Ecto neural progenitor cell (in vitro differentiated cells): ENCODE measurements around the gene RASL10A.

Experiments
- DNase-seq: peaks from one replicate; pipeline ENCODE4 v3.0.0-alpha.2; 2018; ENCODE audit warnings: low spot score

The RASL10A gene

DNA sequence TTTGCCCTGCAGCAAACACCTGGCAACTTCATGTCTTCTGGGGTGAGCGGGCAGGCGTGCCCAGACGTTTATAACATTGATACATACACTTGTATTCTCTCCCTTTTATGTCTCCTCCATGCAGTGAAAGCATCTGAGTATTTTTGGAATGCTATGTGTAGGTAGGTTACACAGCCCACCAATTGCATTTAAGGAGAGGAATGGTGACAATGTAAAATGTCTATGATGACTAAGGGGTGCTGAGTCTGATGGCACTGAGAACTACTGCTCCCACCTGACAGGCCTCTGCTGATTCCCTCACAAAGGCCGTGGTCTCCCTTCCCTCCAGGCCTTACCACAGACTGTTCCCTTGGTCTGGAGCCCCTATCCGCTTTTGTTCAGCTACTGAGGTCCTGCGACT is 22.9 kb upstream of the RASL10A start:
- no peak for DNase-seq

DNA sequence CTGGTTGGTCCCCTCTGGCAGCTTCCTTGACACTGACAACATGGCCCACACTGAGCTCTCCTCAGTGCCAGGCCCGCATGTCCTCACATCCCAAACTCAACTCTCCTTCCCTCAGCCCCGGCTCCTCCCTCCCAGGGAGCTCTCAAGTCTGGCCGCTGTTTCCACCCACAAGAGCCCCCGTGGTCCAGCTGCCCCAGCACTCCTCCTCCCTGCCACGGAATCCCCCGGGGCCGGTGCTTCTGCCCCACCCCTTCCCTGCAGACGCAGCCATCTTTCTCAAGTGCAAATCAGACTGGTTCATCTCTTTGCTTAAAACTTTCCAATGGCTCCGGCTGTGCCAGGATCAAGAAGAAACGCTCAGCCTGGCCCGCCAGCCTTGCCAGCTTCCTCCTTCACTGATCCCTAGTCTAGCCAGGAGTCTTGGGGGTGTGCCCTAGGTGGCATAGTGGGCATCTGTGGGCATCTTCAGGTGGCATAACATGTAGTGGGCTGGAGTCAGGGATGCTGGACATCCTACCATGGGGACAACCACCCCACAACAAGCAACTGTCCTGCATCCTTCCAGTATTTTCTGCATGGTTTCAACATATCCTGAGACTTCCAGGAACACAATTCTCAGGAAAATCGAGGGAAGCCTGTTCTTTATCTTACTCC is 22.3 kb upstream of the RASL10A start:
- no peak for DNase-seq

GRCh38 chr22:29336751-29337490 is 21.4 kb upstream of the RASL10A start:
- DNase-seq: no peak

DNA sequence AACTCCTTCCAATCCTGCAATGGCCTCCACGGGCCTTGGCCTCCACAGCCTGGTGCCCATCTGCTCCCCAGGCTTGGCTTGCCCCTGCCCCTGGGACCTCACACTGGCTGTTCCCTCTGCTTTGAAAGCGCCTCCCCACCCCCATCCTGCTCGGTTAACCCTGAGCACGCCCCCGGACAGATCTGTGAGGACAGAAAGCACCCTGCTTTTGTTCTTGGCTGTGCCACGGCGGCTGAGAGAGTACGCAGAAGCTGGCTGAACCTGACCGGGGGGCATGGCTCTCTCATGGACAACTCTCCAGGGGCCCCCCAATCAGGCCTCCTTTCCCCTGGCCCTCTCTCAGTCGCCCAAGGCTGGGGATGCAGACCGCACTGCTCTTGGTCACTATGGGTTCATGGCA is 20.2 kb upstream of the RASL10A start:
- DNase-seq: no peak

DNA sequence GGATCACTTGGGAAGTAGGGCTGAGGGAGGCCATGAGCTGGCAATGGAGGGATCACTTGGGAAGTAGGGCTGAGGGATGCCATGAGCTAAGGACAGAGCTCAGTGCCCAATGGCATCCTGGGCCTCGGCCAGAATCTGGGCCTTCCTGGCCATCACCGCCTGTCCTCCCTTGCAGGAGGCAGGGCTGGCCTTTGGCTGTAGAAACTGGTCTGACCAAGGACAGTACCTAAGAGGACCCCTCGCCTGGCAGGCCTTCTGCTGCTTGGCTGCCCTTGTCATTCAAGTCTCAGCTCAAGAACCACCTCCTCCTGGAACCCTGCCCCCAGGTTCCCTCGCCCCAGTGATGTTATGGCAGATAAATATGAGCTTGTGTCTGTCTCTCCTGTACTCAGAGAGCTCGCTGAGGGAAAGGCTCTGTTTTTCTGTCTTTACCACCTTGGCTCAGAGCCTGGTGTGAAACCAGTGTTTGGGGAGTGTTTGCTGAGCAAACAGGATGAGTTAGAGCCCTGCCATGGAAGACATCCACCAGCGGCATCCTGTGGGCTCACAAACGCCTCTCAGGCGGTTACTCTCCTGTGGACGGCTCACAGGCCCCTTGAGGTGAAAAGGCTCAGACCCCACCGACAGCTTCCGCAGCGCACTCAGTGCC is 19.3 kb upstream of the RASL10A start:
- DNase-seq: no peak

DNA sequence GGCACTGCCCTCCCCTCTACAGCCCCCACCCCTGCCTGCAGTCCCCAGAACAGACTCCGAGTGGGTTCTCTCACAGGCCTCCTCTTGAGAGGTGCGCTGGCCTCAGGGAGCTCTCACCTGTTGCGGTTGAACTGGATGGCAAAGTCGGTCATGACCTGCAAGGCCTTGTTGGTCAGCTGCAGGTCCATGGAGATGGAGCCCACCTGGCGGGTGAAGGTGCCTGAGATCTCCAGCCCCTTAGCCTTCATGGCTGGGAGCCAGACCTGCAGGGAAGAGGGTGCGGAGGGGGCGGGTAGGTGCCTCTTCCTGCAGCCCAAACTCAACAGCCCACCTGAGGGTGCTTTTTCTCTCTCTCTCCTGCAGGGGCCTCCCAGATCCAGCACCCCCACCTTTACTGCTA is 18.7 kb upstream of the RASL10A start:
- DNase-seq: no peak

DNA sequence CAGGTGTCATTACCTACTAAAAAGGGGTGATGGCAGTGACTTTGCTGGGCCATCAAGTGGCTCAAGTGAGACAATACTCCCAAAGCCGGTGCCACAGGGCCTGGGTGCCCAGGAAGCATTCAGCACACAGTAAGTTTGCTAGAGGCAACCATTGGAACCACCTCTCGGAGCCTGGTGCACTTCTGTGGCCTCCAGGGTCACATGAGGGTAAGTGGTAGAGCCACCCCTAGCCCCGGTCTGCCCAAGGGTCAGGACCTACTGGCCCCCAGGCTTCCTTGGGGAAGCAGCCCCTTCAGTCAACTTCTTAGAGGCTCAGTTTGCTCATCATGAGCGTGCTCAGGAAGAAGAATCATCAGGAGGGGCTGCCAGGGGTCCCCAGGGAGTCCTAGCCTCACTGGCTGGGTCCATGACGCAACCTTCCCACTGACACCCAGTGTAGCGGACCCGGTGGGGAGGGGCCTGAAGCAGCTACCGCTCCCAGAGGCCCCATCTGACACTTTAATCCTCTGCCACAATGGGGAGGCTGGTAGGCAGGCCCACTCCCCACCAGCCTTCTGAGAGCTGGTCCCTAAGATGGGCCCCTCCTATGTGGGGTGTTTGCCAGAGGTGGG is 17.5 kb upstream of the RASL10A start:
- no peak for DNase-seq

- DNase-seq: no peak
Measured at GRCh38 chr22:29331658-29332300, 16.3 kb upstream of the RASL10A start.

- no peak for DNase-seq
Measured at GRCh38 chr22:29331213-29331612, 15.7 kb upstream of the RASL10A start.

- DNase-seq: no peak
Measured at GRCh38 chr22:29330753-29331152, 15.3 kb upstream of the RASL10A start.

DNA sequence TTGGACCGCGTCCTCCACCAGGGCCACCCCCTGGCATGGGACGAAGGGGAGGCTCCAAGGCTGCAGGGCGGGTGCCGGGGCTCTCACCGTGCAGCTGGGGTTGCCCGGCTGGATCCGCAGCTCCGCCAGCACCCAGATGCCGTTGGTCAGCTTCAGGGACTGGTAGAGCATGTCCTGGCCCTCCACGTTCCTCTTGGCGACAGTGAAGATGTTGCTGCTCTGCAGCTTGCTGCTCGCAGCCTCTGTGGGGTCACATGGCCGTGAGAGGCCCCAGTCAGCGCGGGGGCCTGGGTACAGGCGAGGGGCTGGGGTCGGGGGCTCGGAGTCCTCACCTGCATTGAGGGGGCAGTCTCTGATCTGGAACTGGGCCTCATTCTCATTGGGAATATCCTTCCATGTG is 14.8 kb upstream of the RASL10A start:
- no peak for DNase-seq

DNA sequence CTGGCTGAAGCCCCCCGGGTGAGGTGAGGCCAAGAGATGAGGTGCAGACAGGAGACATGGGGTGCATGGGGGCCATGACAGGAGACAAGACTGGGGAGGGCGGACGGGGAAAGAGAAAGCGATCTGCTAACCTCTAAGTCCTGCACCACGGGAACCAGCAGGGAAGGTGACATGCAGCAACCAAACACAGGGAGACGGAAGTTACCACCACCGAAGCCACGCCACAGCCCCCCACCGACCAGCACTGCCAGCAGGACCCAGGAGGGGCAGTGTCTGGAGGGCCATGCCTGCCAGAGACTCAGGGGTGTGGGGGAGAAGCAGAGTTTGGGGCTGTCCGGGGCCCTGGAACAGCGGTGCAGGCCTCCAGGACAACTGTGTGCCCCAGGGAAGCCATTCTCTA is 14.1 kb upstream of the RASL10A start:
- no peak for DNase-seq

GRCh38 chr22:29328566-29329500 is 13.3 kb upstream of the RASL10A start:
- DNase-seq: no peak

GRCh38 chr22:29328055-29328454 is 12.6 kb upstream of the RASL10A start:
- DNase-seq: no peak

- no peak for DNase-seq
Measured at GRCh38 chr22:29327089-29327764, 11.7 kb upstream of the RASL10A start.

- no peak for DNase-seq
Measured at GRCh38 chr22:29326481-29326880, 11.0 kb upstream of the RASL10A start.

DNA sequence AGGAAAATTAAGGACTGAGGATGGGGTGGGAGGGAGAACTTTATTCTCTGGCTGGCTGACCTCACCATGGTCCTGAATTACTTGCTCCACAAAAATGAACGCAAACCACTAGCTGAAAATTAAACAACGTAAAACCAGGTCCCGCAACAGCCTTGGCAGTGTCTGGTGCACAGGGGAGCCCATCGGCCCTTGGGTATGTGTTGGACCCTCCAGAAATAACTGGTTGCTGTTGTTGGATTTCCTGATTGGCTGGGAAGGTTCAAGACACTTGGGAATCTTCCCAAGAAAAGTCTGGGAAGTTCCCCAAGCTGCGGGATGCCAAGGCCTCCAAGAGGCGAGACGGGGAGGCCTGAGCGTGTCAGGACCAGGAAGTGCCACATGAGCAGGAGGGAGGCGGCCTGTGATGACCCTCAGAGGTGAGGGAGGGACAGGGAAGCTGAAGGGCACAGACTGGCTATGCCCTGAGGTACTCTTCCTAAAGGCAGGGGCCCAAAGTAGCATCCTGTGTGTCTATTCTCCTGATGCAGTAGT is 10.4 kb upstream of the RASL10A start:
- DNase-seq: no peak

GRCh38 chr22:29325356-29325755 is 9.9 kb upstream of the RASL10A start:
- DNase-seq: no peak

DNA sequence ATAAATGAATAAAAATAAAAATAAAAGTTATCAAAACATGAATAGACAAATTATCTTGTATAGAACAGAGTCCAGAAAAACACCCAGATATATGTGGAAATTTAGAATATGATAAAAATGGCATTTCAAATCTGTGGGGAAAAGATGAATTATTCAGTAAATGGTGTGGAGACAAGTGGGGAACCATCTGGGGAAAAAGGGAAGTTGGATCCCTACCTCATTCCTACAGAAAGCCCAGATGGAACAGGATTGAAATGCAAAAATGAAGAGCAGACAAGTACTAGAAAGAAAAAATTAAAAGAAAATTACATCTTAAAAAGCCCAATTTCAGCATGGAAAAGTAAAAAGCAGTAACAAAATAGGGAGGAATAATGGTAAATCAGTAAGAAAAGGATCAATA is 8.1 kb upstream of the RASL10A start:
- DNase-seq: no peak

- no peak for DNase-seq
Measured at GRCh38 chr22:29320546-29320945, 5.0 kb upstream of the RASL10A start.

DNA sequence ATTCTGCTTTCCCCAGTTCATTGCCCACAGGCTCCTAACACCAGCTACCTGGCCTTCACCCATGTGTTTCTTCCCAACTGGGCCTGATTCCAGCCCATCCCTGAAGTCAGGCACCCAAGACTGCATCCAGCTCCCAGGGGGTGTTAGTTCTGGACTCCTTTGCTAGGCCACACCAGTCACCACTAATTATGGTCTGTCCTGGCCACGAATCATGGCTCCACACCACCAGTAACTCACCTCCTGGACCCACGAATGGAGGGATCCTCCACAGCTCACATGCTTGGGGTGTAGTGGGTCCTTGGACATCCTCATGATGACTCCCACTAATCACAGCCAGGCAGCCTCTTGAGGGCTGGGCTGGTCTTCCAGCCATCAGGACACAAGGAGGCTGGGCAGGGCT is 3.6 kb upstream of the RASL10A start:
- no peak for DNase-seq
